ENCODE measurements around the gene RPS29. TPM values are rescaled to one million over a fixed set of nuclear protein-coding genes. Genes with fewer than 3 reads are reported as not detected.

RPS29 gene
- total and polyA plus RNA-seq, 9 of the 15 experiments (the other 6 are each of a cell fraction or from before 2014, with no cell fraction given): 1,545 to 5,012 (median 2,448) TPM

- Histone ChIP-seq H2AFZ (ENCODE audit: low read depth, low read length) (no peak overlapping the region), H3K79me2 (ENCODE audit: control insufficient read depth, insufficient read depth, low read length) (peaks cover 52% of the 10 kb centered on the region), H3K27ac (ENCODE audit: extremely low read depth, low read depth, low read length) (no peak overlapping the region), H3K9me3 (replicated peaks; ENCODE audit: control insufficient read depth, insufficient read depth, low read depth, low read length) (no peaks in the 10 kb centered on the region), H3K9me1 (ENCODE audit: control insufficient read depth, insufficient read depth, low read length) (peaks cover 3% of the 10 kb centered on the region), H3K9ac (ENCODE audit: insufficient read depth in 1 of 2, low read depth in 2 of 2, low read length in 2 of 2) (no peak overlapping the region), H4K20me1 (replicated peaks; ENCODE audit: control insufficient read depth, insufficient read depth, low read length) (peaks cover 27% of the 10 kb centered on the region), H3K4me3 (no peak overlapping the region), H3K27me3 (ENCODE audit: control insufficient read depth in 2 of 2, insufficient read depth in 2 of 2, low read length in 2 of 2) (no peaks in the 10 kb centered on the region), H3K4me1 (replicated peaks in 1 of 2; ENCODE audit: control insufficient read depth in 2 of 2, insufficient read depth in 2 of 2, low read length in 2 of 2) (peaks cover 6% of the 10 kb centered on the region in 2 experiments; a peak in 4 of 5 replicates), H3K36me3 (ENCODE audit: control insufficient read depth, insufficient read depth, low read length) (peaks cover 58% of the 10 kb centered on the region), H3K4me2 (ENCODE audit: insufficient read depth, low read length) (no peak overlapping the region)
- ATAC-seq (no peak), DNase-seq (ENCODE audit: extremely low read depth in 1 of 4, low spot score in 3 of 4) (no peak), FAIRE-seq (no peak)
- in situ Hi-C loops (cut with MboI) (no loop called here), intact Hi-C loops (cut with micrococcal nuclease) (no loop called here)
- POLR2A ChIA-PET: interaction anchor here (0.7 to 1.0 kb wide), 2 partner anchors 16 to 29 kb away, joined by 3 to 4 read pairs; no protein-coding TSS in a partner anchor
- CTCF ChIA-PET (ENCODE audit: low intra/inter-chr PET ratio): no interaction called here
- WGBS (ENCODE audit: insufficient coverage, low coverage, missing lambda C conversion rate): 29% methylated on average over 2 of the region's 2 CpGs
- no TSS peak for BruUV-seq (replicated peaks)
- TF ChIP-seq SMAD3 (CRISPR knock-in tag; conservative IDR thresholded peaks at IDR 0.05) (no peak), ZNF444 (CRISPR knock-in tag; IDR thresholded peaks at IDR 0.05) (no peak), ZSCAN29 (IDR thresholded peaks at IDR 0.05) (no peak), TCF3 (CRISPR knock-in tag; IDR thresholded peaks at IDR 0.05) (no peak), GATA2 (CRISPR knock-in tag; IDR thresholded peaks at IDR 0.05) (no peak), ZBTB43 (CRISPR knock-in tag; IDR thresholded peaks at IDR 0.05) (no peak), DDX20 (tag; IDR thresholded peaks at IDR 0.05; ENCODE audit: low read depth) (no peak), GTF2A2 (tag; IDR thresholded peaks at IDR 0.05) (no peak), POLR3G (IDR thresholded peaks at IDR 0.05; ENCODE audit: extremely low read depth, insufficient read length, insufficient replicate concordance) (no peak), FOXM1 (IDR thresholded peaks at IDR 0.05; ENCODE audit: low read depth) (no peak), FOXM1 (CRISPR knock-in tag; IDR thresholded peaks at IDR 0.05; ENCODE audit: low read depth) (no peak), ETV6 (IDR thresholded peaks at IDR 0.05; ENCODE audit: borderline replicate concordance in 1 of 2, low read depth in 2 of 2, low read length in 1 of 2) (no peak), ETV6 (CRISPR knock-in tag; IDR thresholded peaks at IDR 0.05; ENCODE audit: borderline replicate concordance) (no peak), YY1 (IDR thresholded peaks at IDR 0.05; ENCODE audit: borderline replicate concordance in 1 of 3, control insufficient read depth in 1 of 3, extremely low read depth in 1 of 3, insufficient read depth in 3 of 3, insufficient read length in 1 of 3, insufficient replicate concordance in 2 of 3, low read depth in 1 of 3, low read length in 2 of 3) (no peak), NCOA6 (IDR thresholded peaks at IDR 0.05) (no peak)
- TF ChIP-seq, protein P1, sequence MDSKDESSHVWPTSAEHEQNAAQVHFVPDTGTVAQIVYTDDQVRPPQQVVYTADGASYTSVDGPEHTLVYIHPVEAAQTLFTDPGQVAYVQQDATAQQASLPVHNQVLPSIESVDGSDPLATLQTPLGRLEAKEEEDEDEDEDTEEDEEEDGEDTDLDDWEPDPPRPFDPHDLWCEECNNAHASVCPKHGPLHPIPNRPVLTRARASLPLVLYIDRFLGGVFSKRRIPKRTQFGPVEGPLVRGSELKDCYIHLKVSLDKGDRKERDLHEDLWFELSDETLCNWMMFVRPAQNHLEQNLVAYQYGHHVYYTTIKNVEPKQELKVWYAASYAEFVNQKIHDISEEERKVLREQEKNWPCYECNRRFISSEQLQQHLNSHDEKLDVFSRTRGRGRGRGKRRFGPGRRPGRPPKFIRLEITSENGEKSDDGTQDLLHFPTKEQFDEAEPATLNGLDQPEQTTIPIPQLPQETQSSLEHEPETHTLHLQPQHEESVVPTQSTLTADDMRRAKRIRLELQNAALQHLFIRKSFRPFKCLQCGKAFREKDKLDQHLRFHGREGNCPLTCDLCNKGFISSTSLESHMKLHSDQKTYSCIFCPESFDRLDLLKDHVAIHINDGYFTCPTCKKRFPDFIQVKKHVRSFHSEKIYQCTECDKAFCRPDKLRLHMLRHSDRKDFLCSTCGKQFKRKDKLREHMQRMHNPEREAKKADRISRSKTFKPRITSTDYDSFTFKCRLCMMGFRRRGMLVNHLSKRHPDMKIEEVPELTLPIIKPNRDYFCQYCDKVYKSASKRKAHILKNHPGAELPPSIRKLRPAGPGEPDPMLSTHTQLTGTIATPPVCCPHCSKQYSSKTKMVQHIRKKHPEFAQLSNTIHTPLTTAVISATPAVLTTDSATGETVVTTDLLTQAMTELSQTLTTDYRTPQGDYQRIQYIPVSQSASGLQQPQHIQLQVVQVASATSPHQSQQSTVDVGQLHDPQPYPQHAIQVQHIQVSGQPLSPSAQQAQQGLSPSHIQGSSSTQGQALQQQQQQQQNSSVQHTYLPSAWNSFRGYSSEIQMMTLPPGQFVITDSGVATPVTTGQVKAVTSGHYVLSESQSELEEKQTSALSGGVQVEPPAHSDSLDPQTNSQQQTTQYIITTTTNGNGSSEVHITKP (IDR thresholded peaks at IDR 0.05; ENCODE audit: partially characterized antibody): no peak
Measured at GRCh38 chr14:49579841-49580240, 6.3 kb downstream of the RPS29 start.
